ENCODE results near the gene PCDHGB6. TPM values are rescaled to one million over a fixed set of nuclear protein-coding genes. Genes with fewer than 3 reads are reported as not detected.

Gene PCDHGB6
- total RNA-seq, 1 donor from 2014 or later, result 1.2 TPM

DNA sequence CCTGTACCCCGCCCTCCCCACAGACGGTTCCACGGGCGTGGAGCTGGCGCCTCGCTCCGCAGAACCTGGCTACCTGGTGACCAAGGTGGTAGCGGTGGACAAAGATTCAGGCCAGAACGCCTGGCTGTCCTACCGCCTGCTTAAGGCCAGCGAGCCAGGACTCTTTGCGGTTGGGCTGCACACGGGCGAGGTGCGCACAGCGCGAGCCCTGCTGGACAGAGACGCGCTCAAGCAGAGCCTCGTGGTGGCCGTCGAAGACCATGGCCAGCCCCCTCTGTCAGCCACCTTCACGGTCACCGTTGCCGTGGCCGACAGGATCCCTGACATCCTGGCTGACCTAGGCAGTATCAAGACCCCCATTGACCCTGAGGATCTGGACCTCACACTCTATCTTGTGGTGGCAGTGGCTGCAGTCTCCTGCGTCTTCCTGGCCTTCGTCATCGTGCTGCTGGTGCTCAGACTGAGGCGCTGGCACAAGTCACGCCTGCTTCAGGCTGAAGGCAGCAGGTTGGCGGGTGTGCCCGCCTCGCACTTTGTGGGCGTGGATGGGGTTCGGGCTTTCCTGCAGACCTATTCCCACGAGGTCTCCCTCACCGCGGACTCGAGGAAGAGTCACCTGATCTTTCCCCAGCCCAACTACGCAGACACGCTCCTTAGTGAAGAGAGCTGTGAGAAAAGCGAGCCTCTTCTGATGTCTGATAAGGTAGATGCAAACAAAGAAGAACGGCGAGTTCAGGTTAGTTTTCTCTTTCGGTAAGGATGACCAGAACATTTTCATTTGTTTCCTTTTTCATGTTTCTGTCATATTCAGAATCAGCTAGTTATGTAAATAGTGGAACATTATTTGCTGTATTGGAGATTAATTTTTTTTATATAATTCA, 41.6 kb upstream of the PCDHGB6 start:
- TF ChIP-seq, protein P1, sequence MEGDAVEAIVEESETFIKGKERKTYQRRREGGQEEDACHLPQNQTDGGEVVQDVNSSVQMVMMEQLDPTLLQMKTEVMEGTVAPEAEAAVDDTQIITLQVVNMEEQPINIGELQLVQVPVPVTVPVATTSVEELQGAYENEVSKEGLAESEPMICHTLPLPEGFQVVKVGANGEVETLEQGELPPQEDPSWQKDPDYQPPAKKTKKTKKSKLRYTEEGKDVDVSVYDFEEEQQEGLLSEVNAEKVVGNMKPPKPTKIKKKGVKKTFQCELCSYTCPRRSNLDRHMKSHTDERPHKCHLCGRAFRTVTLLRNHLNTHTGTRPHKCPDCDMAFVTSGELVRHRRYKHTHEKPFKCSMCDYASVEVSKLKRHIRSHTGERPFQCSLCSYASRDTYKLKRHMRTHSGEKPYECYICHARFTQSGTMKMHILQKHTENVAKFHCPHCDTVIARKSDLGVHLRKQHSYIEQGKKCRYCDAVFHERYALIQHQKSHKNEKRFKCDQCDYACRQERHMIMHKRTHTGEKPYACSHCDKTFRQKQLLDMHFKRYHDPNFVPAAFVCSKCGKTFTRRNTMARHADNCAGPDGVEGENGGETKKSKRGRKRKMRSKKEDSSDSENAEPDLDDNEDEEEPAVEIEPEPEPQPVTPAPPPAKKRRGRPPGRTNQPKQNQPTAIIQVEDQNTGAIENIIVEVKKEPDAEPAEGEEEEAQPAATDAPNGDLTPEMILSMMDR (IDR thresholded peaks at IDR 0.05), result no peak
- POLR2A ChIA-PET, result interaction anchor here (0.8 kb wide), 1 partner anchor 189 kb away, joined by 3 read pairs; the partner anchor contains the start of gene PCDHB8
- peaks cover 12% of the 10 kb centered on the region for H3K36me3 Mint-ChIP-seq (ENCODE audit: low read depth)
- intact Hi-C loops (cut with micrococcal nuclease), result no loop called here
- peaks cover 14% of the 10 kb centered on the region for H3K4me1 Mint-ChIP-seq
- no peak for ATAC-seq (ENCODE audit: low read depth)
- CTCF ChIA-PET, result no interaction called here
- no peak overlapping the region for H3K4me3 Mint-ChIP-seq
- peaks cover 55% of the 10 kb centered on the region for H3K27me3 Mint-ChIP-seq
- H3K9me3 Mint-ChIP-seq, result peaks cover 29% of the 10 kb centered on the region
- H3K27ac Mint-ChIP-seq, result no peak overlapping the region
- no peak for DNase-seq

DNA sequence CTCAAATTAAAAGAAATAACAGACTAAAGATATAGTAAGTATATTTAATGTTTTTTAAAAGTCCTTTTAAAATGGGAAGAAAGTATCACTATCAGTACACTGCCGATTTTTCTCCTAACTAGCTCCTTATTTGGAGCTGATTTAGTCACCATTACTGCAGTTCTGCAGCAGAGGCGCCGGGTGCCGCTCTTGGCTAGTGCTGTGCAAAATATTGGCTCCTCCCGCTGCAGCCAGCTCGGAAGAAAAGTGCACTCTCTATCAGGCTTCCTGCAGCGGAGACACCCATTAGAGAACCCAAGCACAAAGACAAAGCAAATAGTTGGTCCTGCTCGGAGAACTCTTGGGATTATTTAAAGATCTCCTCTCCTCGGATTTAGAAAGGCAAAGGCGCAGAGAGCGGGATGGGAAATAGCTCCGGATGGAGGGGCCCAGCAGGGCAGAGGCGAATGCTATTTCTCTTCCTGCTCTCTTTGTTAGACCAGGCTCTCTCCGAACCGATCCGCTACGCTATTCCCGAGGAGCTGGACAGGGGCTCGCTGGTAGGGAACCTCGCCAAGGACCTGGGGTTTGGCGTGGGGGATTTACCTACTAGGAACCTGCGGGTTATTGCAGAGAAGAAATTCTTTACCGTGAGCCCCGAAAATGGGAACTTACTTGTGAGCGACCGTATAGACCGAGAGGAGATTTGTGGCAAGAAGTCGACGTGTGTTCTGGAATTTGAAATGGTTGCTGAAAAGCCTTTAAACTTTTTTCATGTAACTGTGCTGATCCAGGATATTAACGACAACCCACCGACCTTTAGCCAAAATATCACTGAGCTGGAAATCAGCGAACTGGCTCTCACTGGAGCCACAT, 37.6 kb upstream of the PCDHGB6 start, which contains the start of gene PCDHGB3:
PCDHGB3 (plus strand) TSS at position 249 of the 855 bp plus-strand sequence; CDS start at position 402, 153 bp downstream.
- H3K27me3 Mint-ChIP-seq, result peaks cover 54% of the 10 kb centered on the region
- peak; percentile 64 for ATAC-seq (ENCODE audit: low read depth)
- CTCF ChIA-PET, result interaction anchor here (0.6 to 2.8 kb wide), 12 partner anchors 20 to 508 kb away, joined by 3 to 23 read pairs (median 4); partner anchors contain the start of genes PCDH1, PCDHGB1, PCDHGB5 and TAF7
- H3K27ac Mint-ChIP-seq, result no peak within 1 kb of the TSS
- H3K36me3 Mint-ChIP-seq (ENCODE audit: low read depth), result peaks cover 5% of the 10 kb centered on the region
- peaks cover 22% of the 10 kb centered on the region for H3K9me3 Mint-ChIP-seq
- TF ChIP-seq, protein P1 (IDR thresholded peaks at IDR 0.05), result no peak
- H3K4me3 Mint-ChIP-seq, result peak within 1 kb of the TSS; percentile 81
- DNase-seq, result no peak
- POLR2A ChIA-PET, result interaction anchor here (0.6 kb wide), 2 partner anchors 44 to 220 kb away, joined by 3 to 4 read pairs; no protein-coding TSS in a partner anchor
- intact Hi-C loops (cut with micrococcal nuclease), result loop anchor here (1.0 to 5.0 kb wide), 2 partner anchors 42 to 194 kb away; partner anchors contain the start of gene PCDHGA10
- H3K4me1 Mint-ChIP-seq, result peaks cover 7% of the 10 kb centered on the region

DNA sequence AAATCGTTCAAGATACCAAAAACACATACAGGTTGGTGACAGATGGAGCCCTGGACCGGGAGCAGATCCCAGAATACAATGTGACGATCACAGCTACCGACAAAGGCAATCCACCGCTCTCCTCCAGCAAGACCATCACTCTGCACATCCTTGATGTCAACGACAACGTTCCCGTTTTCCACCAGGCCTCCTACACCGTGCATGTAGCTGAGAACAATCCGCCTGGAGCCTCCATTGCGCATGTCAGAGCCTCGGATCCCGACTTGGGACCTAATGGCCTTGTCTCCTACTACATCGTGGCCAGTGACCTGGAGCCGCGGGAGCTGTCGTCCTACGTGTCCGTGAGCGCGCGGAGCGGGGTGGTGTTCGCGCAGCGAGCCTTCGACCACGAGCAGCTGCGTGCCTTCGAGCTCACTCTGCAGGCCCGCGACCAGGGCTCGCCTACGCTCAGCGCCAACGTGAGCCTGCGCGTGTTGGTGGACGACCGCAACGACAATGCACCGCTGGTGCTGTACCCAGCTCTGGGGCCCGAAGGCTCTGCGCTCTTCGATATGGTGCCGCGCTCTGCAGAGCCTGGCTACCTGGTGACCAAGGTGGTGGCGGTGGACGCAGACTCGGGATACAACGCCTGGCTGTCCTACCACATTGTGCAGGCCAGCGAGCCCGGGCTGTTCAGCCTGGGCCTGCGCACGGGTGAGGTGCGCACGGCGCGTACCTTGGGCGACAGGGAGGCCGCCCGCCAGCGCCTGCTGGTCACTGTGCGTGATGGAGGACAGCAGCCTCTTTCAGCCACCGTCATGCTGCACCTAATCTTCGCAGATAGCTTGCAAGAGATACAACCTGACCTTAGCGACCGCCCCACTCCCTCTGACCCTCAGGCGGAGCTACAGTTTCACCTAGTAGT, 36.0 kb upstream of the PCDHGB6 start:
- peaks cover 17% of the 10 kb centered on the region for H3K9me3 Mint-ChIP-seq
- peaks cover 7% of the 10 kb centered on the region for H3K4me1 Mint-ChIP-seq
- no peak overlapping the region for H3K27ac Mint-ChIP-seq
- DNase-seq, result no peak
- ChIA-PET POLR2A (no interaction called here), CTCF (interaction anchor here (2.8 kb wide), 1 partner anchor 192 kb away, joined by 23 read pairs; no protein-coding TSS in a partner anchor)
- H3K36me3 Mint-ChIP-seq (ENCODE audit: low read depth), result no peaks in the 10 kb centered on the region
- TF ChIP-seq, protein P1 (IDR thresholded peaks at IDR 0.05), result no peak
- H3K4me3 Mint-ChIP-seq, result no peak overlapping the region
- ATAC-seq (ENCODE audit: low read depth), result no peak
- intact Hi-C loops (cut with micrococcal nuclease), result loop anchor here (5.0 kb wide), 1 partner anchor 40 kb away; the partner anchor contains the start of gene PCDHGA10
- H3K27me3 Mint-ChIP-seq, result peaks cover 43% of the 10 kb centered on the region

DNA sequence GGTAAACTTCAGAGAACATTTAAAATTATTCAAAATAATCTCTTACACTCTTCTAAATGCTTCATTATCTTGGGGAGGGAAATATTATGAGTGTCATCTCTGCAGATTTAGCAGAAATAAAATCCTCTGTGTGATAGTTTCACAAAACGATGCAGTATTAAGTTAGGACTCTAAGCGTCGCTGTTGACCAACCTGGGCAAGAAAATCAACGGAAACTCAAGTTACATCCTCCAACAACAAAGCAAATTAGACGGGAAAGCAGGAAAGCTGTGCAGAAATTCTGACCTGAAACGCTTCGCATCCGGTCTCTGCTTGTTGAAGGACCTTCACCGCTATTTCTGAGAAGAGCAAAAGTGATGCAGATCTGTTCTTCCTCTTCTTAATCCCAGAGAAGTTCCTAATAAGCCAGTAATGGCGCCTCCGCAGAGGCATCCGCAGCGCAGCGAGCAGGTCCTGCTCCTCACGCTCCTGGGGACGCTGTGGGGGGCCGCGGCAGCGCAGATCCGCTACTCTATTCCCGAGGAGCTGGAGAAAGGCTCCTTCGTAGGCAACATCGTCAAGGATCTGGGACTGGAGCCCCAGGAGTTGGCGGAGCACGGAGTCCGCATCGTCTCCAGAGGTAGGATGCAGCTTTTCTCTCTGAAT, 34.0 kb upstream of the PCDHGB6 start, which contains the start of gene PCDHGA6:
PCDHGA6 (plus strand) TSS at position 219 of the 645 bp plus-strand sequence; CDS start at position 412, 193 bp downstream.
- H3K36me3 Mint-ChIP-seq (ENCODE audit: low read depth), result no peaks in the 10 kb centered on the region
- ChIA-PET CTCF (interaction anchor here (1.3 kb wide), 1 partner anchor 24 kb away, joined by 3 read pairs; the partner anchor contains the start of gene PCDHGB5), POLR2A (no interaction called here)
- H3K9me3 Mint-ChIP-seq, result peaks cover 22% of the 10 kb centered on the region
- no peak for ATAC-seq (ENCODE audit: low read depth)
- TF ChIP-seq, protein P1 (IDR thresholded peaks at IDR 0.05), result no peak
- DNase-seq, result no peak
- intact Hi-C loops (cut with micrococcal nuclease), result loop anchor here (1.0 to 5.0 kb wide), 2 partner anchors 39 to 185 kb away; partner anchors contain the start of gene PCDHGA10
- H3K4me3 Mint-ChIP-seq, result peak within 1 kb of the TSS; percentile 12
- H3K4me1 Mint-ChIP-seq, result peaks cover 7% of the 10 kb centered on the region
- no peak within 1 kb of the TSS for H3K27ac Mint-ChIP-seq
- peaks cover 37% of the 10 kb centered on the region for H3K27me3 Mint-ChIP-seq

All from activated B cell treated with CpG ODN at 0.5 μM for 24 hours (primary cell).